ENCODE measurements around the gene KCTD13. TPM values are rescaled to one million over a fixed set of nuclear protein-coding genes. Genes with fewer than 3 reads are reported as not detected.

The KCTD13 gene, protein sequence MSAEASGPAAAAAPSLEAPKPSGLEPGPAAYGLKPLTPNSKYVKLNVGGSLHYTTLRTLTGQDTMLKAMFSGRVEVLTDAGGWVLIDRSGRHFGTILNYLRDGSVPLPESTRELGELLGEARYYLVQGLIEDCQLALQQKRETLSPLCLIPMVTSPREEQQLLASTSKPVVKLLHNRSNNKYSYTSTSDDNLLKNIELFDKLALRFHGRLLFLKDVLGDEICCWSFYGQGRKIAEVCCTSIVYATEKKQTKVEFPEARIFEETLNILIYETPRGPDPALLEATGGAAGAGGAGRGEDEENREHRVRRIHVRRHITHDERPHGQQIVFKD
- total RNA-seq (2021) (32.4 and 33.3 TPM in 2 replicates), Bru-seq, nascent RNA (percentile 75 among the genes with signal in this experiment), BruChase-seq, experiment 1, labeled RNA remaining after a 2-hour chase (percentile 90 among the genes with signal in this experiment), BruChase-seq, experiment 2, labeled RNA remaining after a 6-hour chase (percentile 90 among the genes with signal in this experiment)
- long read RNA-seq, full-length matches to known transcripts = 27 of 42 reads
- long read RNA-seq, partial matches to known transcripts = 3 of 42 reads
- long read RNA-seq, other reads (novel, unspliced or antisense) = 12 of 42 reads

DNA sequence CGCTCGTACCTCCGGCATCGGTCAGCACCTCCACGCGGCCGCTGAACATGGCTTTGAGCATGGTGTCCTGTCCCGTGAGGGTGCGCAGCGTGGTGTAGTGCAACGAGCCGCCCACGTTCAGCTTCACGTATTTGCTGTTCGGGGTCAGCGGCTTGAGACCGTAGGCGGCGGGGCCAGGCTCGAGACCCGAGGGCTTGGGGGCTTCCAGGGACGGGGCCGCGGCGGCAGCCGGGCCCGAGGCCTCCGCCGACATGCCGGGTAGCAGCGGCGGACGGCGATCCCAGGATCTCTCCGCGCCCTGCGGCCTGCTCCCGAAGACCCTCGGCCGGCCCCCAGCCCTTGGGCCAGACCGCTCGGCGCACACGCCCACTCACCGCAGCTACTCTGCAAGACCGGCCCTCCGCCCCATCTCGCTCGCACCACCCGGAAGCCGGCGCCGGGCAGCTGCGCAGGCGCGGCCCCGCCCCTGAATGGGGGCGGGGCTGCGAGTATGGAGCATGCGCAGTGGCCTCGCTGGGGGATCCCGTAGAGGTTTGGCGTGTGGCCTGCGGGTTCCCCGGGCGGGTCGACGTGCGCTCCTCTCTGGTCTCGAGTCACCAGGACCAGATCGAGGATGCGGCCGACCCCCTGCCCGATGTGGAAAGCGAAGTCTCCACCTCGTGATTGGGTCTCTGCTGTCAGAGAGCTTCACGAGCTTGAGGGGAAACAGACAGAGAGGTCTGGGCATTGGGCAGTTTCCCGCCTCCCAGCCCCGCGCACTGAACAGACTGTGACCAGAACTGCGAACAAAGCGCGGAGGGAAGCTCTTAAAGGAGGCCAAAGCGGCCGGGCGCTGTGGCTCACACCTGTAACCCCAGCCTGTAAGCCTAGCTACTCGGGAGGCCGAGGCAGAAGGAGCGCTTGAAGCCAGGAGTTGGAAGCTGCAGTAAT, at the start of gene KCTD13:
KCTD13 (minus strand) TSS at position 446 of the 930 bp plus-strand sequence; CDS start at position 253, 193 bp downstream.
- intact Hi-C loops (cut with micrococcal nuclease; ENCODE audit: unreplicated experiment) = loop anchor here (5.0 kb wide), 1 partner anchor 46 kb away; the partner anchor contains the start of gene TAOK2

DNA sequence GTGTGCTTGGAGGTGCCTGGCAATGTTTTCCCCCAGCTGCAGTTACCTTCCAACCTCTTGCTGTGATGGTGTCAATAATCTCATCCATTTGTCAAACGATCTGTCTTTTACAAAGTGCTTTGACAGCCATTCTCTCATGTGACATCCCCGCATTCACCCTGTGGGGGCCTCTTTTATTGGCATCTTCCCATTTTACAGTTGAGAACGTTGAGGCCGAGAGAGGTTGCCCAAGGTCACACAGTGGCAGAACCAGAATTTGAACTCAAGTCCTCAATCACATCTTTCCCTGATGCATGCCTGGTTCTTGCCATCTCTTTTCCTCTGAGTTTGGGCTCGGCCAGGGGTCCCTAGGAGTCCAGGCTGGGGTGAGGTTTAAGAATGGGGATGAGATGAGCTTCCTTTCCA, 49.1 kb upstream of the KCTD13 start:
- no peak for DNase-seq (ENCODE audit: low spot score)
- ChIA-PET POLR2A (ENCODE audit: low non-redundant PET) (no interaction called here), CTCF (interaction anchor here (0.6 kb wide), 1 partner anchor 185 kb away, joined by 3 read pairs; no protein-coding TSS in a partner anchor)
- Histone ChIP-seq H3K36me3 (ENCODE audit: insufficient read depth, low read length, poor library complexity, severe bottlenecking) (peaks cover 28% of the 10 kb centered on the region), H3K4me3 (ENCODE audit: low read depth, low read length, poor library complexity, severe bottlenecking) (peak overlapping the region; percentile 84), H3K4me1 (ENCODE audit: insufficient read depth, low read length, poor library complexity, severe bottlenecking) (peaks cover 16% of the 10 kb centered on the region), H3K9me3 (ENCODE audit: low read depth, low read length, poor library complexity, severe bottlenecking) (peaks cover 6% of the 10 kb centered on the region), H3K27ac (ENCODE audit: low read depth, low read length, poor library complexity, severe bottlenecking) (peak overlapping the region; percentile 44), H3K27me3 (replicated peaks; ENCODE audit: insufficient read depth, low read depth, low read length, poor library complexity) (no peaks in the 10 kb centered on the region)
- no TSS peak for BruUV-seq (replicated peaks)
- intact Hi-C loops (cut with micrococcal nuclease; ENCODE audit: unreplicated experiment) = no loop called here
- TF ChIP-seq EZH2 (IDR thresholded peaks at IDR 0.05; ENCODE audit: borderline replicate concordance, low read depth, low read length, poor library complexity, severe bottlenecking) = no peak
- TF ChIP-seq, protein P1, sequence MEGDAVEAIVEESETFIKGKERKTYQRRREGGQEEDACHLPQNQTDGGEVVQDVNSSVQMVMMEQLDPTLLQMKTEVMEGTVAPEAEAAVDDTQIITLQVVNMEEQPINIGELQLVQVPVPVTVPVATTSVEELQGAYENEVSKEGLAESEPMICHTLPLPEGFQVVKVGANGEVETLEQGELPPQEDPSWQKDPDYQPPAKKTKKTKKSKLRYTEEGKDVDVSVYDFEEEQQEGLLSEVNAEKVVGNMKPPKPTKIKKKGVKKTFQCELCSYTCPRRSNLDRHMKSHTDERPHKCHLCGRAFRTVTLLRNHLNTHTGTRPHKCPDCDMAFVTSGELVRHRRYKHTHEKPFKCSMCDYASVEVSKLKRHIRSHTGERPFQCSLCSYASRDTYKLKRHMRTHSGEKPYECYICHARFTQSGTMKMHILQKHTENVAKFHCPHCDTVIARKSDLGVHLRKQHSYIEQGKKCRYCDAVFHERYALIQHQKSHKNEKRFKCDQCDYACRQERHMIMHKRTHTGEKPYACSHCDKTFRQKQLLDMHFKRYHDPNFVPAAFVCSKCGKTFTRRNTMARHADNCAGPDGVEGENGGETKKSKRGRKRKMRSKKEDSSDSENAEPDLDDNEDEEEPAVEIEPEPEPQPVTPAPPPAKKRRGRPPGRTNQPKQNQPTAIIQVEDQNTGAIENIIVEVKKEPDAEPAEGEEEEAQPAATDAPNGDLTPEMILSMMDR (conservative IDR thresholded peaks at IDR 0.05; ENCODE audit: low read depth, low read length) = no peak

More for the DNA sequence above, at the start of gene KCTD13:
- ChIA-PET POLR2A (ENCODE audit: low non-redundant PET) (interaction anchor here (0.5 to 0.6 kb wide), 2 partner anchors 26 to 312 kb away, joined by 3 to 5 read pairs; no protein-coding TSS in a partner anchor), CTCF (interaction anchor here (1.3 kb wide), 1 partner anchor 36 kb away, joined by 4 read pairs; the partner anchor contains the start of gene TMEM219)
- DNase-seq (ENCODE audit: low spot score) = peak; percentile 89
- Histone ChIP-seq H3K27me3 (replicated peaks; ENCODE audit: insufficient read depth, low read depth, low read length, poor library complexity) (no peaks in the 10 kb centered on the region), H3K4me3 (ENCODE audit: low read depth, low read length, poor library complexity, severe bottlenecking) (peak within 1 kb of the TSS; percentile 97), H3K27ac (ENCODE audit: low read depth, low read length, poor library complexity, severe bottlenecking) (peak within 1 kb of the TSS; percentile 84), H3K4me1 (ENCODE audit: insufficient read depth, low read length, poor library complexity, severe bottlenecking) (peaks cover 15% of the 10 kb centered on the region), H3K9me3 (ENCODE audit: low read depth, low read length, poor library complexity, severe bottlenecking) (no peaks in the 10 kb centered on the region), H3K36me3 (ENCODE audit: insufficient read depth, low read length, poor library complexity, severe bottlenecking) (peaks cover 4% of the 10 kb centered on the region)
- TF ChIP-seq, protein P1 (conservative IDR thresholded peaks at IDR 0.05; ENCODE audit: low read depth, low read length) = no peak
- no TSS peak for BruUV-seq (replicated peaks)

Measured in A673 (cell line).